Stomach (tissue), 4 donors: Measurements from ENCODE around the gene FHOD3.

ENCODE experiments used
- CTCF ChIP-seq, 7 experiments: fragments of 450-650 bp in 4 of 7; fragments of 200-600 bp in 3 of 7; sonication (generic) in 3 of 7; IDR thresholded peaks; one replicate each; pipeline ENCODE4 v1.5.1; 2016 to 2019; ENCODE audit warnings: antibody characterized with exemption in 7 of 7, control low read depth in 2 of 7, mild to moderate bottlenecking in 1 of 7
- EP300 ChIP-seq: sonication (generic); formaldehyde crosslinking; IDR thresholded peaks from one replicate; pipeline ENCODE4 v1.6.1; 2017; ENCODE audit warnings: antibody characterized with exemption
- POLR2A ChIP-seq, 4 donors: fragments of 450-650 bp; IDR thresholded peaks; one replicate each; pipeline ENCODE4 v1.6.1; 2016; ENCODE audit warnings: antibody characterized with exemption in 4 of 4, control low read depth in 2 of 4, mild to moderate bottlenecking in 1 of 4, moderate library complexity in 1 of 4
- POLR2AphosphoS5 ChIP-seq, 3 donors: sonication (generic); formaldehyde crosslinking; IDR thresholded peaks; one replicate each; pipeline ENCODE4 v1.6.1; 2016; ENCODE audit warnings: antibody characterized with exemption in 3 of 3

GRCh38 chr18:36593641-36594040 lies 296.1 kb downstream of the FHOD3 start:
- no peak for TF ChIP-seq CTCF (IDR thresholded peaks at IDR 0.05)
- TF ChIP-seq EP300, result no peak
- no peak for TF ChIP-seq POLR2A (IDR thresholded peaks at IDR 0.05)
- TF ChIP-seq POLR2AphosphoS5 (IDR thresholded peaks at IDR 0.05), result no peak
